Adrenal gland (tissue), 5 donors: ENCODE data around the gene TSPAN18.

Source experiments
- CTCF ChIP-seq, 6 experiments: fragments of 450-650 bp in 4 of 6; fragments of 200-600 bp in 2 of 6; sonication (generic) in 1 of 6; IDR thresholded peaks; 1 replicate in 5 of 6; 2 replicates in 1 of 6; pipeline versions ENCODE4 v1.5.1 to v1.8.0; 2016 to 2021; ENCODE audit warnings: antibody characterized with exemption in 6 of 6, mild to moderate bottlenecking in 2 of 6, moderate library complexity in 1 of 6
- POLR2A ChIP-seq, 2 donors: fragments of 450-650 bp; IDR thresholded peaks; one replicate each; pipeline ENCODE4 v1.6.1; 2017; ENCODE audit warnings: antibody characterized with exemption in 2 of 2, mild to moderate bottlenecking in 2 of 2, moderate library complexity in 1 of 2
- donor health status: DM: no; HTN: no; CAD: no.

GRCh38 chr11:44893308-44893822 is 166.6 kb downstream of the TSPAN18 start:
- no peak for TF ChIP-seq CTCF (IDR thresholded peaks at IDR 0.05)
- TF ChIP-seq POLR2A (IDR thresholded peaks at IDR 0.05): no peak
